Sigmoid colon (tissue), 4 donors: ENCODE measurements around the gene C19orf73.

ENCODE experiments used
- CTCF ChIP-seq, 4 experiments: fragments of 450-650 bp in 3 of 4; fragments of 200-600 bp in 1 of 4; IDR thresholded peaks; one replicate each; pipeline ENCODE4 v1.5.1; 2016 to 2019; ENCODE audit warnings: antibody characterized with exemption in 4 of 4, mild to moderate bottlenecking in 3 of 4, moderate library complexity in 2 of 4
- EP300 ChIP-seq, 4 donors: sonication (generic); formaldehyde crosslinking; IDR thresholded peaks; one replicate each; pipeline ENCODE4 v1.6.1; 2017; ENCODE audit warnings: antibody characterized with exemption in 4 of 4
- POLR2A ChIP-seq, 2 donors: fragments of 450-650 bp; IDR thresholded peaks; one replicate each; pipeline ENCODE4 v1.6.1; 2016; ENCODE audit warnings: antibody characterized with exemption in 2 of 2, mild to moderate bottlenecking in 2 of 2, moderate library complexity in 2 of 2
- POLR2AphosphoS5 ChIP-seq, 4 donors: sonication (generic); formaldehyde crosslinking; IDR thresholded peaks; one replicate each; pipeline ENCODE4 v1.6.1; 2017; ENCODE audit warnings: antibody characterized with exemption in 4 of 4

GRCh38 chr19:49070416-49070815 is 48.5 kb downstream of the C19orf73 start:
- TF ChIP-seq CTCF (IDR thresholded peaks at IDR 0.05) (no peak), POLR2AphosphoS5 (IDR thresholded peaks at IDR 0.05) (no peak), EP300 (IDR thresholded peaks at IDR 0.05) (no peak), POLR2A (IDR thresholded peaks at IDR 0.05) (no peak)
